ENCODE results near the gene HTRA3.

The HTRA3 gene

GRCh38 chr4:8292478-8293107 is 23.0 kb downstream of the HTRA3 start:
- DNase-seq (ENCODE audit: low read depth in 3 of 3): no peak

- DNase-seq (ENCODE audit: low read depth in 3 of 3): no peak
Observed at GRCh38 chr4:8293131-8293975, 23.8 kb downstream of the HTRA3 start.

GRCh38 chr4:8294036-8294435 is 24.5 kb downstream of the HTRA3 start:
- no peak for DNase-seq (ENCODE audit: low read depth in 3 of 3)

GRCh38 chr4:8294775-8295174 is 25.2 kb downstream of the HTRA3 start:
- DNase-seq (ENCODE audit: low read depth in 3 of 3): no peak

- DNase-seq (ENCODE audit: low read depth in 3 of 3): no peak
Observed at GRCh38 chr4:8295471-8295870, 25.9 kb downstream of the HTRA3 start.

- no peak for DNase-seq (ENCODE audit: low read depth in 3 of 3)
Observed at GRCh38 chr4:8296491-8296890, 26.9 kb downstream of the HTRA3 start.

- DNase-seq (ENCODE audit: low read depth in 3 of 3): no peak
Observed at GRCh38 chr4:8297141-8297601, 27.6 kb downstream of the HTRA3 start.

GRCh38 chr4:8297691-8298485 is 28.3 kb downstream of the HTRA3 start:
- DNase-seq (ENCODE audit: low read depth in 3 of 3): no peak

- no peak for DNase-seq (ENCODE audit: low read depth in 3 of 3)
Observed at GRCh38 chr4:8300832-8301231, 31.3 kb downstream of the HTRA3 start.

- DNase-seq (ENCODE audit: low read depth in 3 of 3): no peak
Observed at GRCh38 chr4:8301851-8302730, 32.5 kb downstream of the HTRA3 start.

GRCh38 chr4:8303081-8303480 is 33.5 kb downstream of the HTRA3 start:
- DNase-seq (ENCODE audit: low read depth in 3 of 3): no peak

- no peak for DNase-seq (ENCODE audit: low read depth in 3 of 3)
Observed at GRCh38 chr4:8303485-8304281, 34.1 kb downstream of the HTRA3 start.

- DNase-seq (ENCODE audit: low read depth in 3 of 3): no peak
Observed at GRCh38 chr4:8304827-8305695, 35.5 kb downstream of the HTRA3 start.

- DNase-seq (ENCODE audit: low read depth in 3 of 3): no peak
Observed at GRCh38 chr4:8305851-8306471, 36.4 kb downstream of the HTRA3 start.

- no peak for DNase-seq (ENCODE audit: low read depth in 3 of 3)
Observed at GRCh38 chr4:8306511-8307021, 37.0 kb downstream of the HTRA3 start.

GRCh38 chr4:8307121-8307520 is 37.6 kb downstream of the HTRA3 start:
- DNase-seq (ENCODE audit: low read depth in 3 of 3): no peak

- DNase-seq (ENCODE audit: low read depth in 3 of 3): no peak
Observed at GRCh38 chr4:8307714-8308113, 38.2 kb downstream of the HTRA3 start.

- no peak for DNase-seq (ENCODE audit: low read depth in 3 of 3)
Observed at GRCh38 chr4:8308144-8308543, 38.6 kb downstream of the HTRA3 start.

Measured in stimulated activated CD4-positive, alpha-beta T cell treated with anti-CD3 and anti-CD28 coated beads, TNF-alpha, amount 100 ng/mL, for 4 hours (primary cell).